Uterus (tissue), 4 donors: ENCODE results near the gene DNAJB12. TPM values are rescaled to one million over a fixed set of nuclear protein-coding genes. Genes with fewer than 3 reads are reported as not detected.

Experiments
- DNase-seq, 2 donors: peaks; one replicate each; pipeline ENCODE4 v3.0.0-alpha.2; 2019 to 2020
- H3K27ac ChIP-seq, 2 donors: fragments of 200-600 bp; sonication (generic); 1 replicate in 1 of 2; 2 replicates in 1 of 2; pipeline ENCODE4 v1.5.1; 2016 to 2018
- H3K27me3 ChIP-seq, 2 donors: fragments of 200-600 bp; sonication (generic); one replicate each; pipeline ENCODE4 v1.5.1; 2018 to 2019; ENCODE audit warnings: control low read depth in 1 of 2
- H3K36me3 ChIP-seq, 2 donors: fragments of 200-600 bp; sonication (generic); one replicate each; pipeline ENCODE4 v1.5.1; 2019; ENCODE audit warnings: control low read depth in 1 of 2
- H3K4me1 ChIP-seq, 2 donors: fragments of 200-600 bp; sonication (generic); one replicate each; pipeline ENCODE4 v1.5.1; 2018 to 2019; ENCODE audit warnings: control low read depth in 1 of 2
- H3K4me3 ChIP-seq, 2 donors: fragments of 200-600 bp; sonication (generic); 1 replicate in 1 of 2; 2 replicates in 1 of 2; pipeline ENCODE4 v1.5.1; 2018 to 2019; ENCODE audit warnings: mild to moderate bottlenecking in 1 of 2
- H3K9me3 ChIP-seq, 2 donors: fragments of 200-600 bp; sonication (generic); one replicate each; pipeline ENCODE4 v1.5.1; 2019; ENCODE audit warnings: control low read depth in 1 of 2
- CTCF ChIP-seq, 4 experiments: fragments of 200-600 bp in 2 of 4; fragments of 450-650 bp in 2 of 4; sonication (generic) in 2 of 4; IDR thresholded peaks; one replicate each; pipeline ENCODE4 v1.5.1; 2016 to 2019; ENCODE audit warnings: antibody characterized with exemption in 4 of 4, mild to moderate bottlenecking in 2 of 4, moderate library complexity in 1 of 4
- POLR2A ChIP-seq, 2 donors: fragments of 450-650 bp; IDR thresholded peaks; one replicate each; pipeline ENCODE4 v1.6.1; 2016; ENCODE audit warnings: antibody characterized with exemption in 2 of 2, mild to moderate bottlenecking in 1 of 2, moderate library complexity in 1 of 2
- intact Hi-C: fragments of 100-400 bp; cut with DNase I; formaldehyde crosslinking; loops from one replicate; pipeline ENCODE4 v1.15.1; 2023; ENCODE audit warnings: low total_unique reads
- total RNA-seq, 4 donors: library from RNA; depleted of rRNA in 3 of 4; stranded (reverse); fragments of >200 nt in 3 of 4; gene quantifications; one replicate each; pipeline versions ENCODE4 v1.1.0 to v1.2.4, GENCODE V29; 2014 to 2023
- donor health status: DM: yes; HTN: yes; CAD: no.

Gene DNAJB12
- total RNA-seq, 4 donors from 2014 or later = 18.4 to 34.8 (median 22.7) TPM

GRCh38 chr10:72379062-72379461, 24.3 kb upstream of the DNAJB12 start:
- no peak overlapping the region for H3K4me3 ChIP-seq
- H3K27me3 ChIP-seq = no peaks in the 10 kb centered on the region
- no peak overlapping the region for H3K27ac ChIP-seq
- H3K4me1 ChIP-seq = no peaks in the 10 kb centered on the region
- no peaks in the 10 kb centered on the region for H3K36me3 ChIP-seq
- TF ChIP-seq POLR2A (IDR thresholded peaks at IDR 0.05) (no peak), CTCF (IDR thresholded peaks at IDR 0.05) (no peak)
- no peak for DNase-seq
- intact Hi-C loops = no loop called here
- no peaks in the 10 kb centered on the region for H3K9me3 ChIP-seq

GRCh38 chr10:72375585-72375984, 20.9 kb upstream of the DNAJB12 start:
- no peaks in the 10 kb centered on the region for H3K4me1 ChIP-seq
- no peak overlapping the region for H3K27ac ChIP-seq
- H3K27me3 ChIP-seq = no peaks in the 10 kb centered on the region
- no peaks in the 10 kb centered on the region for H3K9me3 ChIP-seq
- TF ChIP-seq CTCF (IDR thresholded peaks at IDR 0.05) = no peak
- no peak for TF ChIP-seq POLR2A (IDR thresholded peaks at IDR 0.05)
- DNase-seq = no peak
- no peak overlapping the region for H3K4me3 ChIP-seq
- H3K36me3 ChIP-seq = no peaks in the 10 kb centered on the region
- intact Hi-C loops = no loop called here

GRCh38 chr10:72375173-72375572, 20.5 kb upstream of the DNAJB12 start:
- Histone ChIP-seq H3K4me3 (no peak overlapping the region), H3K36me3 (no peaks in the 10 kb centered on the region), H3K9me3 (no peaks in the 10 kb centered on the region), H3K27ac (no peak overlapping the region), H3K27me3 (no peaks in the 10 kb centered on the region), H3K4me1 (no peaks in the 10 kb centered on the region)
- intact Hi-C loops = no loop called here
- no peak for TF ChIP-seq CTCF (IDR thresholded peaks at IDR 0.05)
- TF ChIP-seq POLR2A (IDR thresholded peaks at IDR 0.05) = no peak
- no peak for DNase-seq

- no peak overlapping the region for H3K27ac ChIP-seq
- H3K36me3 ChIP-seq = no peaks in the 10 kb centered on the region
- intact Hi-C loops = no loop called here
- DNase-seq = no peak
- no peaks in the 10 kb centered on the region for H3K9me3 ChIP-seq
- H3K27me3 ChIP-seq = no peaks in the 10 kb centered on the region
- no peaks in the 10 kb centered on the region for H3K4me1 ChIP-seq
- no peak for TF ChIP-seq POLR2A (IDR thresholded peaks at IDR 0.05)
- TF ChIP-seq CTCF (IDR thresholded peaks at IDR 0.05) = no peak
- no peak overlapping the region for H3K4me3 ChIP-seq
These were observed 15.5 kb upstream of the DNAJB12 start for GRCh38 chr10:72370201-72370722.

- Histone ChIP-seq H3K4me3 (no peak overlapping the region), H3K9me3 (no peaks in the 10 kb centered on the region), H3K4me1 (peaks cover 0 to 3% of the 10 kb centered on the region in 2 donors), H3K36me3 (no peaks in the 10 kb centered on the region), H3K27me3 (no peaks in the 10 kb centered on the region), H3K27ac (no peak overlapping the region)
- DNase-seq = no peak
- TF ChIP-seq CTCF (IDR thresholded peaks at IDR 0.05) = no peak
- no peak for TF ChIP-seq POLR2A (IDR thresholded peaks at IDR 0.05)
- intact Hi-C loops = loop anchor here (5.0 kb wide), 1 partner anchor 470 kb away; no protein-coding TSS in a partner anchor
These were observed 12.7 kb upstream of the DNAJB12 start for GRCh38 chr10:72367301-72367960.
